H9 (cell line): ENCODE data around the gene ADARB2. TPM values are rescaled to one million over a fixed set of nuclear protein-coding genes. Genes with fewer than 3 reads are reported as not detected.

Experiments
- DNase-seq: peaks from one replicate; pipeline ENCODE4 v3.0.0-alpha.2; 2017
- H2AFZ ChIP-seq: one replicate; pipeline ENCODE4 v1.6.1; 2013; ENCODE audit warnings: mild to moderate bottlenecking, low read length, control low read depth, moderate library complexity
- H2AK5ac ChIP-seq: 2 replicates; pipeline ENCODE4 v1.6.1; 2013; ENCODE audit warnings: low read length, control low read depth, mixed read lengths; ENCODE audit not compliant: insufficient read length
- H2BK120ac ChIP-seq: one replicate; pipeline ENCODE4 v1.6.1; 2013; ENCODE audit warnings: low read depth, mild to moderate bottlenecking, low read length, control low read depth, inconsistent platforms; ENCODE audit not compliant: poor library complexity, severe bottlenecking
- H2BK12ac ChIP-seq: 2 replicates; pipeline ENCODE4 v1.6.1; 2013; ENCODE audit warnings: low read length, control low read depth, mixed read lengths, low read depth; ENCODE audit not compliant: insufficient read length
- H2BK15ac ChIP-seq: 2 replicates; pipeline ENCODE4 v1.6.1; 2013; ENCODE audit warnings: low read depth, low read length, control low read depth
- H2BK20ac ChIP-seq: one replicate; pipeline ENCODE4 v1.6.1; 2013; ENCODE audit warnings: low read depth, mild to moderate bottlenecking, low read length, control low read depth, inconsistent platforms; ENCODE audit not compliant: poor library complexity, severe bottlenecking
- H2BK5ac ChIP-seq: 2 replicates; pipeline ENCODE4 v1.6.1; 2013; ENCODE audit warnings: low read length, control low read depth, mixed read lengths; ENCODE audit not compliant: insufficient read length
- H3K14ac ChIP-seq: 2 replicates; pipeline ENCODE4 v1.6.1; 2013; ENCODE audit warnings: low read length, control low read depth; ENCODE audit not compliant: insufficient read depth
- H3K18ac ChIP-seq: 2 replicates; pipeline ENCODE4 v1.6.1; 2013; ENCODE audit warnings: low read depth, mild to moderate bottlenecking, mixed read lengths, low read length, control low read depth; ENCODE audit not compliant: insufficient read length
- H3K23ac ChIP-seq: 2 replicates; pipeline ENCODE4 v1.6.1; 2013; ENCODE audit warnings: low read length, control low read depth, mixed read lengths, low read depth; ENCODE audit not compliant: insufficient read length
- H3K23me2 ChIP-seq: 2 replicates; pipeline ENCODE4 v1.6.1; 2013; ENCODE audit warnings: low read depth, mild to moderate bottlenecking, mixed read lengths, low read length, control low read depth; ENCODE audit not compliant: insufficient read length, poor library complexity, severe bottlenecking
- H3K27ac ChIP-seq: 2 replicates; pipeline ENCODE4 v1.5.1; 2013; ENCODE audit warnings: low read length, control low read depth, mixed read lengths, low read depth; ENCODE audit not compliant: insufficient read length
- H3K27me3 ChIP-seq: 2 replicates; pipeline ENCODE4 v1.6.1; 2013; ENCODE audit warnings: low read length, control low read depth, inconsistent platforms; ENCODE audit not compliant: insufficient read depth
- H3K4ac ChIP-seq: 2 replicates; pipeline ENCODE4 v1.6.1; 2013; ENCODE audit warnings: low read depth, mild to moderate bottlenecking, control low read depth, inconsistent platforms, low read length, moderate library complexity
- H3K4me1 ChIP-seq: 2 replicates; pipeline ENCODE4 v1.6.1; 2013; ENCODE audit warnings: low read length, control low read depth, inconsistent platforms; ENCODE audit not compliant: insufficient read depth
- H3K4me2 ChIP-seq: 2 replicates; pipeline ENCODE4 v1.6.1; 2013; ENCODE audit warnings: low read length, control low read depth, mixed read lengths; ENCODE audit not compliant: insufficient read length, insufficient read depth
- H3K56ac ChIP-seq: 2 replicates; pipeline ENCODE4 v1.6.1; 2013; ENCODE audit warnings: low read depth, mild to moderate bottlenecking, mixed read lengths, low read length, control low read depth; ENCODE audit not compliant: insufficient read length
- H3K79me1 ChIP-seq: 2 replicates; pipeline ENCODE4 v1.6.1; 2013; ENCODE audit warnings: low read depth, mild to moderate bottlenecking, moderate library complexity, low read length, control low read depth, inconsistent platforms; ENCODE audit not compliant: insufficient read depth, poor library complexity, severe bottlenecking
- H3K79me2 ChIP-seq: 2 replicates; pipeline ENCODE4 v1.6.1; 2013; ENCODE audit warnings: low read length, control low read depth, inconsistent platforms; ENCODE audit not compliant: insufficient read depth
- H3K9ac ChIP-seq: 2 replicates; pipeline ENCODE4 v1.6.1; 2013; ENCODE audit warnings: low read length, control low read depth, mixed read lengths; ENCODE audit not compliant: insufficient read length; ENCODE audit errors: extremely low read depth
- H3K9me3 ChIP-seq: one replicate; pipeline ENCODE4 v1.6.1; 2013; ENCODE audit warnings: low read depth, low read length, inconsistent platforms; ENCODE audit not compliant: control insufficient read depth
- H3T11ph ChIP-seq: one replicate; pipeline ENCODE4 v1.6.1; 2013; ENCODE audit warnings: mild to moderate bottlenecking, low read length, control low read depth, inconsistent platforms
- H4K20me1 ChIP-seq: one replicate; pipeline ENCODE4 v1.6.1; 2013; ENCODE audit not compliant: control insufficient read depth, insufficient read length, insufficient read depth
- H4K5ac ChIP-seq: 2 replicates; pipeline ENCODE4 v1.6.1; 2013; ENCODE audit warnings: low read depth, mild to moderate bottlenecking, mixed read lengths, low read length, control low read depth; ENCODE audit not compliant: insufficient read length
- H4K8ac ChIP-seq: replicated peaks from 2 replicates; pipeline ENCODE4 v1.6.1; 2013; ENCODE audit warnings: low read length, control low read depth, mixed read lengths, low read depth; ENCODE audit not compliant: insufficient read length
- H4K91ac ChIP-seq: 2 replicates; pipeline ENCODE4 v1.6.1; 2013; ENCODE audit warnings: low read depth, mild to moderate bottlenecking, moderate library complexity, mixed read lengths, low read length, control low read depth; ENCODE audit not compliant: insufficient read length
- H3K27ac Mint-ChIP-seq, 3 experiments: 2 replicates in 2 of 3; 3 replicates in 1 of 3; pipeline ENCODE4 v1.8.0; 2020 to 2021; ENCODE audit warnings: mixed read lengths in 3 of 3, mild to moderate bottlenecking in 1 of 3, moderate library complexity in 1 of 3
- H3K27me3 Mint-ChIP-seq: 2 replicates; pipeline ENCODE4 v1.8.0; 2021; ENCODE audit warnings: low read depth, mild to moderate bottlenecking, moderate library complexity, mixed read lengths
- H3K36me3 Mint-ChIP-seq, 3 experiments: 2 replicates in 2 of 3; 3 replicates in 1 of 3; pipeline ENCODE4 v1.8.0; 2020 to 2021; ENCODE audit warnings: low read depth in 3 of 3, mixed read lengths in 3 of 3; ENCODE audit not compliant: insufficient read depth in 1 of 3
- H3K4me1 Mint-ChIP-seq, 2 experiments: 2 replicates each; pipeline ENCODE4 v1.8.0; 2020; ENCODE audit warnings: mixed read lengths in 2 of 2
- H3K4me3 Mint-ChIP-seq, 2 experiments: 2 replicates in 1 of 2; 3 replicates in 1 of 2; pipeline ENCODE4 v1.8.0; 2020 to 2021; ENCODE audit warnings: mild to moderate bottlenecking in 2 of 2, mixed read lengths in 2 of 2, moderate library complexity in 1 of 2
- H3K9me3 Mint-ChIP-seq, 2 experiments: 2 replicates in 1 of 2; 3 replicates in 1 of 2; pipeline ENCODE4 v1.8.0; 2020; ENCODE audit warnings: mild to moderate bottlenecking in 2 of 2, mixed read lengths in 2 of 2, moderate library complexity in 1 of 2
- WGBS: extraction: QIAGEN DNeasy Blood & Tissue Kit; methylation state at CpG from one replicate; pipeline ENCODE4 v1.1.7; 2013; ENCODE audit warnings: missing lambda C conversion rate, low lambda C conversion rate, mixed read lengths; ENCODE audit not compliant: insufficient read length; ENCODE audit errors: extremely low coverage; 5-methylcytosine and 5-hydroxymethylcytosine counted together
- total RNA-seq: library from RNA; stranded (reverse); gene quantifications from 2 replicates; pipeline ENCODE4 v1.2.1, GENCODE V29; 2021
- TF ChIP-seq, protein P1 (sequence below): fragments of 200-600 bp; sonication (generic); conservative IDR thresholded peaks from 3 replicates; pipeline ENCODE4 v1.8.0; 2021; ENCODE audit warnings: antibody characterized with exemption, mild to moderate bottlenecking

ADARB2 gene
- total RNA-seq, 1 experiment from 2014 or later = 0.87 TPM

DNA sequence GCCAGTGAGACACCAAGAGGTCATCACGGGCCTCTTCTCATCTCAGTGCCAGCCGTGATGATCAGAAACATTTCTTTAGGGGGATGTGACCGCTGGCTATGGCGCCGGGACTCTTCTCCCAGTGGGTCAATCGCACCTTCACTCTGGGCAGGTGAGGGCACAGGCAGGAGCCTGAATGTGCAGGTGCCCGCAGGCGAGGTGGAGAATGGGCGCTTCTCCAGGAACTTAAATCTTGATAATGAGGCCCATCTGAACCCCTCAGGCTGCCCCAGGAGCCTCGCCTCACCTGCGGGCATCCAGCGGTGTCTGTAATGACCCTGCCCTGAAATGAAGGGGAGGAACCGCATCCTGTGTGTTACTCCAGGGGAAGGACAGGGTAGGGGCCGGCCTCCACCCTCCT is 204.7 kb downstream of the ADARB2 start:
- no peak overlapping the region for H3K9ac ChIP-seq
- TF ChIP-seq, protein P1, sequence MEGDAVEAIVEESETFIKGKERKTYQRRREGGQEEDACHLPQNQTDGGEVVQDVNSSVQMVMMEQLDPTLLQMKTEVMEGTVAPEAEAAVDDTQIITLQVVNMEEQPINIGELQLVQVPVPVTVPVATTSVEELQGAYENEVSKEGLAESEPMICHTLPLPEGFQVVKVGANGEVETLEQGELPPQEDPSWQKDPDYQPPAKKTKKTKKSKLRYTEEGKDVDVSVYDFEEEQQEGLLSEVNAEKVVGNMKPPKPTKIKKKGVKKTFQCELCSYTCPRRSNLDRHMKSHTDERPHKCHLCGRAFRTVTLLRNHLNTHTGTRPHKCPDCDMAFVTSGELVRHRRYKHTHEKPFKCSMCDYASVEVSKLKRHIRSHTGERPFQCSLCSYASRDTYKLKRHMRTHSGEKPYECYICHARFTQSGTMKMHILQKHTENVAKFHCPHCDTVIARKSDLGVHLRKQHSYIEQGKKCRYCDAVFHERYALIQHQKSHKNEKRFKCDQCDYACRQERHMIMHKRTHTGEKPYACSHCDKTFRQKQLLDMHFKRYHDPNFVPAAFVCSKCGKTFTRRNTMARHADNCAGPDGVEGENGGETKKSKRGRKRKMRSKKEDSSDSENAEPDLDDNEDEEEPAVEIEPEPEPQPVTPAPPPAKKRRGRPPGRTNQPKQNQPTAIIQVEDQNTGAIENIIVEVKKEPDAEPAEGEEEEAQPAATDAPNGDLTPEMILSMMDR = no peak
- DNase-seq = no peak
- no peak overlapping the region for H2BK5ac ChIP-seq
- no peak overlapping the region for H3K18ac ChIP-seq
- H2BK12ac ChIP-seq = no peak overlapping the region
- H3K9me3 Mint-ChIP-seq = no peaks in the 10 kb centered on the region
- H3K27me3 ChIP-seq = no peaks in the 10 kb centered on the region
- H2AK5ac ChIP-seq = no peak overlapping the region
- H2BK120ac ChIP-seq = no peak overlapping the region
- H3K27ac Mint-ChIP-seq = 0 out of 7 replicates have a peak overlapping the region, but pooled peaks of 1 of the 3 experiments have one; percentile 18
- no peak overlapping the region for H2BK20ac ChIP-seq
- H3K4me2 ChIP-seq = no peak overlapping the region
- H3K14ac ChIP-seq = no peak overlapping the region
- H4K91ac ChIP-seq = no peak overlapping the region
- H3K9me3 ChIP-seq = no peaks in the 10 kb centered on the region
- no peak overlapping the region for H3K27ac ChIP-seq
- H4K8ac ChIP-seq = no peak overlapping the region
- peaks cover 11% of the 10 kb centered on the region for H3K27me3 Mint-ChIP-seq
- no peak overlapping the region for H3K23ac ChIP-seq
- WGBS = no CpG with 5 or more reads among the region's 14 CpGs
- no peaks in the 10 kb centered on the region for H3K79me1 ChIP-seq
- no peaks in the 10 kb centered on the region for H4K20me1 ChIP-seq
- no peaks in the 10 kb centered on the region for H3K4me1 ChIP-seq
- H4K5ac ChIP-seq = no peak overlapping the region
- H3K4me1 Mint-ChIP-seq = no peaks in the 10 kb centered on the region
- H3K23me2 ChIP-seq = no peaks in the 10 kb centered on the region
- H3T11ph ChIP-seq = no peak overlapping the region
- no peaks in the 10 kb centered on the region for H3K79me2 ChIP-seq
- H3K4me3 Mint-ChIP-seq = no peak overlapping the region
- no peaks in the 10 kb centered on the region; a peak in 2 of 7 replicates for H3K36me3 Mint-ChIP-seq
- H3K56ac ChIP-seq = no peak overlapping the region
- no peak overlapping the region for H2AFZ ChIP-seq
- H3K4ac ChIP-seq = no peak overlapping the region
- H2BK15ac ChIP-seq = no peak overlapping the region
